CD1c-positive myeloid dendritic cell (primary cell): Measurements from ENCODE around the gene PRRG2.

ENCODE experiments used
- DNase-seq: peaks from one replicate; pipeline ENCODE4 v3.0.0-alpha.2; 2016; ENCODE audit errors: extremely low spot score

The PRRG2 gene

GRCh38 chr19:49581007-49581508 lies at the start of gene PRRG2:
Gene PRRG2 (plus strand): TSS chr19:49581316. CDS start chr19:49583220, 1,904 bp downstream.
- DNase-seq, result no peak

DNA sequence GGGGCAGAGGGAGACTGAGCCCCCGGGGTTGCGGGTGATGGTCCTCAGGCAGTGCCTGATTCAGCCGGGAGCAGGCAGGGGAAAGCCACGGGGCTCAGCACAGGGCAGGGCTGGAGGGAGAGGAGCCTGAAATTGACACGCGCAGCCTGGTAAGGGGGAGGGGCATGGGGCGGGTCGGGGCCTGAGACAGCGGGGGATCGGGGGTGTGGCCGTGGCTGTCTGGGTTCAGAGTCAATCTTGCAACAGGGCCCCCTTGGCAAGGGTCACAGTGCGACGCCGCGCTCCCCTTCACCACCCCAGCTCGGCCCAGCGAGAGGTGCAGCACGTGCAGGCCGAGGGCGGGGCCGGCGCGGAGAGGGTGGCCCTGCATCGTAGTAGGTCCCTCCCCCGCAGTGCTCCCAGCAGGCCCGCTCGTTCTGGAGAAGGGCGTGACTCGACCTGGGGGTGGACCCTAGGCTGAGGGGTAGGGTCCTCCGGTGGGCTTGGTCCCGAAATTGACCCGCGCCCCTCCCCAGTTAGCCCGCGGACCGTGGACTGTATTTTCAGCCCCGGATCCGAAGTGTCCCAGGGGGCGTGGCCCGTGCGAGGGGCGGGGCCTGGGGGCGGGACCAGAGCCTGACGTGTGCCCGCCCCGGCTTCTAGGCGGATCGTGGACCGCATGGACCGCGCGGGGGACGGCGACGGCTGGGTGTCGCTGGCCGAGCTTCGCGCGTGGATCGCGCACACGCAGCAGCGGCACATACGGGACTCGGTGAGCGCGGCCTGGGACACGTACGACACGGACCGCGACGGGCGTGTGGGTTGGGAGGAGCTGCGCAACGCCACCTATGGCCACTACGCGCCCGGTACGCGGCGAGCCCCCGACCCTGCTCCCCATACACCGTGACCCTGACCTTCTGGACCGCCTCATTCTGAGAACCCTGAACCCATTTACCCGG lies 47.3 kb upstream of the PRRG2 start:
- DNase-seq, result peak; percentile 86

DNA sequence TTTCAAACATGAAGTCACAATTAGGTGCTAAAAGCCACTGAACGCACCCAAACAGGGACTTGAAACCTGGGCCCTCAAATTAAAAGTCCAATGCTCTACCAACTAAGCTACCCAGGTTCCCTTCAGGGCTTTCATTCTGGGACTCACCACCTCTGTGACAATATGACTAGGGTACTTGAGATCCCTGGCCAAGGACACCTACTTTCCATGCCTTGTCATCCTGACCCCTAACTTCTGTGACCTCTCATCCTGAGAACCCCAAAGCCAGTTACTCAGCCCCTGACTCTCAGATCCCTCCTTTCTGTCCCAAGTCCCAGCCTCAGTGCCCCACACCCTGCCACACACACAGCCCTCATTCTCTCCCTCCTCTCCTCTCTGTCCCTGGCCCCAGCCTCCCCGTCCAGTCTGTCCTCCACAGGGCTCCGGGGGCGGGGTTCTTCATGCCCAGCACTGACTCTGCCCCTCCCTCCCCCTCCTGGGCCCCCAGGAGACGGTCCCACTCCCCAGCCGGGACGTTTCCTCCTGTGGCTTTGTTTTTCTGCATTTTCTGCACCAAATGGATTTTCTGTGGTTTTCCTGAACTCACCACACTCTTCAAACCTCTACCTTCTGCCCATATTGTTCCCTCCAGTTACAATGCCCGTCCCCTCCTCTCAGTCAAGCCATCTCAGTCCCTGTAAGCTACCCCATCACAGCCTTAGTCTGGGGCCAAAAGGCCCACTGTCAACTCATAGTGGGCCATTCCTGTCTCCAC lies 46.3 kb upstream of the PRRG2 start:
- no peak for DNase-seq

GRCh38 chr19:49536921-49537462 lies 44.1 kb upstream of the PRRG2 start:
- no peak for DNase-seq

GRCh38 chr19:49538643-49539042 lies 42.5 kb upstream of the PRRG2 start:
- DNase-seq, result no peak

DNA sequence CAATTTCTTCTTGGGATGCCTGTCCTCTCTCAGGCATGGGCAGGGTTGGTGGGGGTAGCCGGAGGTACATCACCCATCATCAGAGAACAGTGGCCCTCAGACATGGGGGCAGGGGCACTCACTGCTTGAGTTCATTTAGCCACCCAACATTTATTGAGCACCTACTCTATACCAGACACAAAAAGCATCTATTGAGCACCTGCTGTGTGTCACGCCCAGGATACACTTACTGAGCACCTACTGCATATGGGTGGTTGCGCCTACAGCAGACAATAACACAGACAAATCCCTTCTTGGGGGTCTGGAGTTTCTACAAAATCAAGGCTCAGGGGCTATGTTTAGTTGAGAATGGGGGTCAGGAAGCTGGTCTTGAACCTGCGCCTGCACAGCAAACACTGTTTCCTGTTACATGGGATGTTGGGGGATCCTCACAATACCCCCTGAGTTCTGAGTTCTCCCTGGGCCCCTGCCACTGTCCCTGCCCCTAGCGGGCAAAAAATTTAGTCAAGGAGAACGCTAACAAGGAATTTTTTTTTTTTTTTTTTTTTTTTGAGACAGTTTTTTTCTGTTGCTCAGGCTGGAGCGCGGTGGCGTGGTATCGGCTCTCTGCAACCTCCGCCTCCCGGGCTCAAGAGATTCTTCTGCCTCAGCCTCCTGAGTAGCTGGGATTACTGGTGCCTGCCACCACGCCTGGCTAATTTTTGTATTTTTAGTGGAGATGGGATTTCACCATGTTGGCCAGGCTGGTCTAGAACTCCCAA lies 41.7 kb upstream of the PRRG2 start:
- DNase-seq, result no peak

GRCh38 chr19:49541914-49542313 lies 39.2 kb upstream of the PRRG2 start:
- DNase-seq, result no peak

DNA sequence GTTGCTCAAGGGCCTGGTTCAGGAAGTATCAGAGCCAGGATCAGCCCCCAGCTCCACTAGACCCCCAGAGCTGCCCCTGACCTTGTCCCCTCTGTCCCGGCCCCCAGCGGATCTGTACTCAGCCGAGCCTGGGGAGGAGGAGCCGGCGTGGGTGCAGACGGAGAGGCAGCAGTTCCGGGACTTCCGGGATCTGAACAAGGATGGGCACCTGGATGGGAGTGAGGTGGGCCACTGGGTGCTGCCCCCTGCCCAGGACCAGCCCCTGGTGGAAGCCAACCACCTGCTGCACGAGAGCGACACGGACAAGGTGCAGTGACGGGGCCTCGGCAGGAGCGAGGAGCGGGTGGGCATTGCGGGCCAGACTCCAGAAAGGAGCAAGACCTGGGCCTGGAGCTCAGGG lies 38.7 kb upstream of the PRRG2 start:
- DNase-seq, result no peak

- DNase-seq, result no peak
These were observed 38.1 kb upstream of the PRRG2 start for GRCh38 chr19:49543032-49543431.

- DNase-seq, result no peak
These were observed 37.0 kb upstream of the PRRG2 start for GRCh38 chr19:49544154-49544553.

DNA sequence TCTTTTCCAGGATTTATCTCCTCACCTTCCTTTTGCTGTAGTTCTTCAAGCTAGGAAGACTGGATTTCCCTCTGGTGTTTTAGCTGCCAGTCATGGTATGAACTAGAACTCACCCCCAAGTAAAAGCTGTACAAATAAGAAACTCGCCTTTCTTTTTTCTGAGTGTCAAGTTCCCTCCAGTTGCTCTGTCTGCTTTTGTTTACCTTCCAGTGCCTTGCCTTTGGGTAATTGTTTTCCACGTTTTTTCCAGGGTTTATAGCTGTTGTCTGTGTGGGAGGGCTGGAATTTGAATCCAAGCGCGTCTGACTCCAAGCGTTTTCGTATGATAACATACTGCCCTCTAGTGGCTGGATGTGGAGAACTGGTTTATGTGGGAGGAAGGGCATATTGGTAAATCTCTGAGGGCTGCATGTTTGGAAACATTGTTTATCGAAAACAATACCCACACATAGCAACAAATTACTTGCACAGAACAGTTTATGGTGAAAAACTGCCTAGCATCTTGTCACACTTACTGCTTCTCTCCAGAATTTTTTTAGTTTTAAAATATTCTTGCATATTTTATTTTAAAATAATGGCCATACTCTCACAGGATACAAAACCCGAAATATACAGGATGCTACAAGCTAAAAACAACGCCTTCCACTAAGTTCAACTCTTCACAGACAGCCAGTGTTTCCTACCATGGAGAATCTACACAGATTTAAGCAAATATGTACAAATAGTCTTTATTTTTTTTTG lies 34.1 kb upstream of the PRRG2 start:
- peak; percentile 94 for DNase-seq

- DNase-seq, result no peak
These were observed 32.1 kb upstream of the PRRG2 start for GRCh38 chr19:49549045-49549444.

DNA sequence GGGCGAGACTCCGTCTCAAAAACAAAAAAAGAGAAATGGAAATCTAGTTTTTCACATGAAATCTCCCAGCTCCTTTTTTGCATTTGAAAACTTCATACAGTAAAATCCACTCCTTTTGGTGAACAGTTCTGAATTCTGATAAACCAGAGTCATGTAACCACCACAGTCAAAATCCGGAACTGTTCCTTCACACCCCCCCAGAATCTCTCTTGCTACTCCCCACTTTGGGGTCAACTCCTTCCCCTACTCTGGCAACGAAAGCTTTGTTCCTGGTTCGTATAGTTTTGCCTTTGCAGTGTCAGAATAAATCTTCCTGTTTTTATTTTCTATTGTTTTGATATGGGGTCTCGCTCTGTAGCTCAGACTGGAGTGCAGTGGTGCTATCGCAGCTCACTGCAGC lies 29.6 kb upstream of the PRRG2 start:
- DNase-seq, result peak; percentile 77

DNA sequence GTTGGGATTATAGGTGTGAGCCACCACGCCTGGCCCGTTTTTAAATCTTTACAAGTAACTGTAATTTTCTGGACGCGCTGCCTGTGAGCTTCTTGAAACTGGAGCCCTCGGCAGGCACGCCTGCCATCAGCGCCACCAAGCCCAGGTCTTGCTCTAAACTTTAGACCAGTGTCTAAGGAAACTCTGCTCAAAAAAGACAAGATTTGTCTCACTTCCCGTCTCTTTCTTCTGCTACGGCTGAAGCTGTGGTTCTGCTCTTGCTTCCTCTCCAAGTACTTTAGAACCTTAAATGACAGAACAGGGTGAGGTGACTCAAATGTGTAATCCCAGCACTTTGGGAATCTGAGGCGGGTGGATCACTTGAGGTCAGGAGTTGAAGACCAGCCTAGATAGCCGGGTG lies 28.4 kb upstream of the PRRG2 start:
- peak; percentile 85 for DNase-seq

- peak; percentile 81 for DNase-seq
These were observed 27.5 kb upstream of the PRRG2 start for GRCh38 chr19:49553451-49554271.

DNA sequence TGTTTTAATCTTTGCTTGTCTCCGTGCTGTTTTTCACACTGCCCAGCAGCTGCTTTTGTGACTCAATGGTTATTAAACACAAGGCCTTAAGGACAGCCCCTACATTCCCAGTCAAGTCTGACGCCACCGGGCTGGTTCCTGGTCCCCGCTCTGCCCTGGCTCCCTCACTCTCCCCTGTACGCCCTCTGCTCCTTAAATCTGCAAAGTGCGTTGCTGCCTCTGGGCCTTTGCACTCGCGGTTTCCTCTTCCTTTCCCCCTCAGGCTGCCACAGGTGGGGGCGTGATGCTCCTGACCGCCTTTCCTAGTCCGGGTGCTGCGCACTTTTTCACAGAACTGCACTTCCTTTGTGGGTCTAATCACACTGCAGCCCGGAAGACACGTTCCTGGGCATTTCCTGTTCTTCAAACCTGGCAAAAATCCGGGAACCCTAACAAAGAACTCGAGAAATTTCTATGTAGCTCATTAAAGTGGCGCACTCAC lies 26.4 kb upstream of the PRRG2 start:
- peak; percentile 23 for DNase-seq

DNA sequence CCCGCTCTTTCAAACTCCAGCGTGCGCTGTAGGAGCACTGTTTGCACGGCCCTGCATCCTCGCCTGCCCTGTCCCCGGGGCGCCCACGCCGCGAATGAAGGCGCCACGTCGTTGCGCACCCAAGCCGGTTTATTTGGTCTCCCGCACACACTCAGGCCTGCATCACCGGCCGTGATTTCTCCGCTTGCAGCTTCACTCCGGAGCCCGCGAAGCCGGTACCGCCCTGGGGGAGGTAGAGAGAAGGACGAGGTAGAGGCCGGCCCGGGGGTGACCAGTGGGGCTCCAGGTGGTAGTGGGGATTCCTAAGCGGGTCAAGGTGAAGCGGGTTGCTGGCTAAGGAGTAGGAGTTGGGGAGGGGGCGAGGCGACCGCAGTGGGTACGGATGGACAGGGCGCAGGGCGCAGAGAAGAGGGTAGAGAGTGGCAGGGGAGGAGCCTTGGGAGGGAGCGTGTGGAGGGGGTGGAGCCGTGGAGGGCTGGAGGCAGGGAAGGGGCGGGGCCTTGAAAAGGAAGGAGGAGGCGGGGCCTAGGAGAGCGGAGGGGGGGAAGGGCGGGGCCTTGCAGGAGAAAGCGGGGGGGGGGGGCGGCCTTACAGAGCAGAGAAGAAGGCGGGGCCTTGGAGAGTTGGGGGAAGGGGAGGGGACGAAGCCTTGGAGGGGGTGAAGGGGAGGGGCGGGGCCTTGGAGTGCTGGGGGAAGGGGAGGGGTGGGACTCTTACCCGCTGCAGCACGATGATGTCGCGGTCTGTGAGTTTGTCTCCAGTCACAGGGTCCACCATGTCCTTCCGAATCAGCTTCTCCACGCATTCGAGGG lies 25.3 kb upstream of the PRRG2 start:
- DNase-seq, result peak; percentile 51

GRCh38 chr19:49556412-49557398 lies 24.4 kb upstream of the PRRG2 start:
- no peak for DNase-seq
